Fibroblast of mammary gland (primary cell): ENCODE results near the gene SLC24A1.

ENCODE experiments used
- DNase-seq: peaks from one replicate; pipeline ENCODE4 v3.0.0-alpha.2; 2010; ENCODE audit warnings: low read depth
- H3K4me3 ChIP-seq: 2 replicates; pipeline ENCODE4 v1.5.1; 2011; ENCODE audit warnings: low read depth, mild to moderate bottlenecking, low read length, moderate library complexity; ENCODE audit not compliant: control insufficient read depth
- TF ChIP-seq, protein P1 (sequence below): conservative IDR thresholded peaks from 2 replicates; pipeline ENCODE4 v1.5.1; 2011; ENCODE audit warnings: low read depth, low read length, inconsistent platforms; ENCODE audit not compliant: control insufficient read depth, insufficient read depth

The SLC24A1 gene

DNA sequence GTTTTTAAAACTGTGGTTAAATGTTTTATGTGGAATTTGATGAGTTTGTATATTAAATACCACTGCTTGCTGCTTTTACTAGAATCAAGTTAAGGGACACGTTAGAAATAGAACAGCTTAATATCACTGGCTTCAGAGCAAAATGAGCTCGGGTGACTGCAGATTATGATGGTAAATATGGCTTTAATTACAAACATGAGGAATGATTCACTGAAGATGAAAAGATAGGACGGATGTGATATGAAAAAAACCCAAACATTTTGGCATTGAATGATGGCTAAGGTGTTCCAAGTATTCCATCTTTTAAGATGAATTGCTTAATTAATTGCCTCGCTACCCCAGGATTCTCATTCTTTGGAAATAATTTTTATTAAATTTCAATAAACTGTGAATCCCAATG is 33.7 kb downstream of the SLC24A1 start:
- TF ChIP-seq, protein P1, sequence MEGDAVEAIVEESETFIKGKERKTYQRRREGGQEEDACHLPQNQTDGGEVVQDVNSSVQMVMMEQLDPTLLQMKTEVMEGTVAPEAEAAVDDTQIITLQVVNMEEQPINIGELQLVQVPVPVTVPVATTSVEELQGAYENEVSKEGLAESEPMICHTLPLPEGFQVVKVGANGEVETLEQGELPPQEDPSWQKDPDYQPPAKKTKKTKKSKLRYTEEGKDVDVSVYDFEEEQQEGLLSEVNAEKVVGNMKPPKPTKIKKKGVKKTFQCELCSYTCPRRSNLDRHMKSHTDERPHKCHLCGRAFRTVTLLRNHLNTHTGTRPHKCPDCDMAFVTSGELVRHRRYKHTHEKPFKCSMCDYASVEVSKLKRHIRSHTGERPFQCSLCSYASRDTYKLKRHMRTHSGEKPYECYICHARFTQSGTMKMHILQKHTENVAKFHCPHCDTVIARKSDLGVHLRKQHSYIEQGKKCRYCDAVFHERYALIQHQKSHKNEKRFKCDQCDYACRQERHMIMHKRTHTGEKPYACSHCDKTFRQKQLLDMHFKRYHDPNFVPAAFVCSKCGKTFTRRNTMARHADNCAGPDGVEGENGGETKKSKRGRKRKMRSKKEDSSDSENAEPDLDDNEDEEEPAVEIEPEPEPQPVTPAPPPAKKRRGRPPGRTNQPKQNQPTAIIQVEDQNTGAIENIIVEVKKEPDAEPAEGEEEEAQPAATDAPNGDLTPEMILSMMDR = no peak
- peak; percentile 20 for DNase-seq
- H3K4me3 ChIP-seq = no peak overlapping the region

DNA sequence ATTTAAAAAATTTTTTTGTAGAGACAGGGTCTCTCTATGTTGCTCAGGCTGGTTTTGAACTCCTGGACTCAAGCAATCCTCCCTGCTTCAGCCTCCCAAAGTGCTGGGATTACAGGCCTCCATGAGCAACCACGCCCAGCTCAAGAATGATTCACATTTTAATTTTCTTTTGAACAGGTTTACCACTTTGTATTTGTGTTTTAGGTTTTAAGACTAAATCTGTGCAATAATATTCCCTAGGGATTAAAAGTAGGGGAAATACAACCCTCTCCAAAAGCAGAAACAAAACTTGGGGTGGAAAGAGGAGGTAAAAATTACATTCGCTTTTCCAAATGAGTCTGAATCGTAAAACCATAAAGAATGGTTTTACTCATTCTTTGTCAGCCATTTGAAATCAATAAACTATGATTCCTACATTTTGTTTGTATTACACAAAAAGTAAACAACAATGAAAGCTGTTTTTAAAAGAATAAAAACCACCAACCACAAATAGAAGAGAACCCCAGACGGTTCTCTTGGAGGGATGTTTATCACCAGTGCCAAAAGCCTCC is 37.8 kb downstream of the SLC24A1 start:
- DNase-seq = no peak
- H3K4me3 ChIP-seq = no peak overlapping the region
- TF ChIP-seq, protein P1 = no peak

DNA sequence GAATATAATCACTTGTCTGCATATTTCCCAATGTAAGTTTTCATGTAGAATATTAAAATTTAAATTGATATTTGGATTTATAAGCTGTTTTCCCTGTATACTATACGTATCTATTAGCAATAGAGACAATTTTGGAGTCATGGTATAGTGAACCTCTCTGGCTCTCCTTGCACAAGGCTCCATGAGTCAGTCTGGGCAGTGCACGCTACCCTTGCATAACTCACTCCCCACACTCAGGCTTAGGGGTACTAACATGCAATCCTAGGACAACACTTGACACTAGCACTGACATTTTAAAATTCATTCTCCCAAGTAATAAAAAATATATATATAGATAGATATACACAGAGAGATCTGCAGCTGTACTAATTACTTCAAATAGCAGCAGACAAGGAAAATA is 39.2 kb downstream of the SLC24A1 start:
- no peak overlapping the region for H3K4me3 ChIP-seq
- peak; percentile 58 for DNase-seq
- TF ChIP-seq, protein P1 = no peak

DNA sequence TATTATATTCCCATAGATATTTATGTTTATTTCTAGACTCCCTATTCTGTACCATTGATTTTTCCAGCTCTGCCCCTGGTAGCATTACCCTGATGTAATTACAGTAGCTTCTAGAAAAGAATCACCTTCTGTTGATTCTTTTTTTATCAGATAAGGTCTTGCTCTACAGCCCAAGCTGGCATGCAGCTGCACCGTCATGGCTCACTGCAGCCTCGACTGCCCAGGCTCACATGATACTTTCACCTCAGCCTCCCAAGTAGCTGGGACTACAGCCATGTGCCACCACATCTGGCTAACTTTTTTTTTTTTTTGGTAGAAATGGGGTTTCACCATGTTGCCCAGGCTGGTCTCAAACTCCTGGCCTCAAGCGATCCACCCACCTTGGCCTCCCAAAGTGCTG is 41.8 kb downstream of the SLC24A1 start:
- DNase-seq = no peak
- TF ChIP-seq, protein P1 = no peak
- no peak overlapping the region for H3K4me3 ChIP-seq

DNA sequence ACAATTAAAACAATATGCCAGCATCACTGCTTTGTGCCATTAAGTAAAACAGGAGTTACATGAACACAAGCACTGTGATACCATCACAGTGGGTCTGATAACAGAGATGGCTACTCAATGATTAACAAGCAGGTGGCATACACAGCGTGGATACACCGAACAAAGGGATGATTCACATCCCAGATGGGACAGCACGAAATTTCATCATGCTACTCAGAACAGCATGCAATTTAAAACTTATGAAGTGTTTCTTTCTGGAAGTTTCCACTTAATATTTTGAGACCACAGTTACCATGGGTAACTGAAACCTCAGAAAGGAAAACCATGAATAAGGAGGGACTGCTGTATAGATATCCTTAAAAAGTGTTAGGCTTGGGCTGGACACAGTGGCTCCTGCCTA is 44.5 kb downstream of the SLC24A1 start:
- peak; percentile 82 for DNase-seq
- TF ChIP-seq, protein P1 = no peak
- no peak overlapping the region for H3K4me3 ChIP-seq

DNA sequence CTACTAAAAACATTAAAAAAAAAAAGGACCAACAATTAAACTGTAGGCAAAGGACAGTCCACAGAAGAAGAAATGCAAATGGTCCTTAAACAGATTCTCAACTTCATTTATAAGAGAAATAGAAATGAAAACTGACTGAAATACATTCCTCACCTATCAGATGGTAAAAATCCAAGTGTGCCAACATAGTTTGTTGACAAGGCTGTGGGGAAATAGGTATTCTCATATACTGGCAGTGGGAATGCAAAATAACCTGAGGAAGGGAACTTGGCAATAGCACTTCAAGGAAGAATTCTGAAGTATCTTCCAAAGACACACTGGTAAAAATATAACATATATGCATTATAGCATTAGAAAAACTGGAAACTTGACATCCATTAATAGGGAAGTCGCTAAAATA is 53.8 kb downstream of the SLC24A1 start:
- TF ChIP-seq, protein P1 = no peak
- DNase-seq = no peak
- no peak overlapping the region for H3K4me3 ChIP-seq

DNA sequence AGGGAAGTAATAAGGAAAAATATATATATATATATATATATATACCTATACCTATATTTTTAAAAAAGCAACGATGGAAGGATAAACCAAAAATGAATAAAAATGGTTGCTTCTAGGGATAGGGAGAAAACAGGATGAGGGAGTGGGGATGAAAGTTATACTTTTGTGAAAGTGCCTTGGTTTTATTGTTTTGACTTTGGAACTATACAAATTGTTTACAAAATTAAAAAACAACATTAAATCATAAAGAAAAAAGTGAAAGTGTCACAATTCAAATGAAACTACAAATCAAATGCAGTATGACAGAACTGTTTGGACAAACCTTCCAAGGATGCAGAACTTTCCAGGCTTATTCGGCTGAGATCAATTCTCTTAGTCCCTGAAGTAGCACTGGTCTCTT is 54.4 kb downstream of the SLC24A1 start:
- no peak overlapping the region for H3K4me3 ChIP-seq
- DNase-seq = no peak
- TF ChIP-seq, protein P1 = no peak
